Astrocyte (in vitro differentiated cells and primary cell): ENCODE results near the gene DMWD. TPM values are rescaled to one million over a fixed set of nuclear protein-coding genes. Genes with fewer than 3 reads are reported as not detected.

Experiments
- DNase-seq: peaks from one replicate; pipeline ENCODE4 v3.0.0-alpha.2; 2010; ENCODE audit warnings: low read depth
- FAIRE-seq: peaks from 2 replicates; lab custom pipeline; 2011; peaks lifted over from hg19 to GRCh38; lab: Jason Lieb, UNC
- H2AFZ ChIP-seq: 2 replicates; pipeline ENCODE4 v1.6.0; 2012; ENCODE audit warnings: low read depth, low read length, inconsistent platforms
- H3K27ac ChIP-seq: 2 replicates; pipeline ENCODE4 v1.5.1; 2011; ENCODE audit warnings: low read depth, low read length, inconsistent platforms
- H3K27me3 ChIP-seq: 2 replicates; pipeline ENCODE4 v1.6.0; 2011; ENCODE audit warnings: low read length, inconsistent platforms; ENCODE audit not compliant: insufficient read depth
- H3K36me3 ChIP-seq: 2 replicates; pipeline ENCODE4 v1.5.1; 2011; ENCODE audit warnings: low read length, inconsistent platforms; ENCODE audit not compliant: insufficient read depth
- H3K4me1 ChIP-seq: 2 replicates; pipeline ENCODE4 v1.5.1; 2011; ENCODE audit warnings: low read length, inconsistent platforms; ENCODE audit not compliant: insufficient read depth
- H3K4me2 ChIP-seq: 2 replicates; pipeline ENCODE4 v1.6.0; 2012; ENCODE audit warnings: low read length, inconsistent platforms
- H3K4me3 ChIP-seq: 2 replicates; pipeline ENCODE4 v1.5.1; 2011; ENCODE audit warnings: low read depth, mild to moderate bottlenecking, low read length, inconsistent platforms; ENCODE audit not compliant: insufficient read depth
- H3K79me2 ChIP-seq: 2 replicates; pipeline ENCODE4 v1.6.0; 2012; ENCODE audit warnings: mild to moderate bottlenecking, low read length, inconsistent platforms; ENCODE audit not compliant: insufficient read depth
- H3K9ac ChIP-seq: 2 replicates; pipeline ENCODE4 v1.6.0; 2012; ENCODE audit warnings: mild to moderate bottlenecking, low read length, inconsistent platforms
- H3K9me3 ChIP-seq: 2 replicates; pipeline ENCODE4 v1.5.1; 2012; ENCODE audit warnings: low read depth, mild to moderate bottlenecking, low read length, inconsistent platforms; ENCODE audit not compliant: insufficient read depth
- H4K20me1 ChIP-seq: 2 replicates; pipeline ENCODE4 v1.6.0; 2012; ENCODE audit warnings: low read length, inconsistent platforms; ENCODE audit not compliant: insufficient read depth
- H3K27ac Mint-ChIP-seq: one replicate; pipeline ENCODE4 v1.8.0; 2021; ENCODE audit warnings: mild to moderate bottlenecking, mixed read lengths; ENCODE audit not compliant: unreplicated experiment
- H3K27me3 Mint-ChIP-seq: one replicate; pipeline ENCODE4 v1.8.0; 2021; ENCODE audit warnings: low read depth, mixed read lengths; ENCODE audit not compliant: unreplicated experiment
- H3K36me3 Mint-ChIP-seq: one replicate; pipeline ENCODE4 v1.8.0; 2021; ENCODE audit warnings: low read depth, mixed read lengths; ENCODE audit not compliant: unreplicated experiment
- H3K4me1 Mint-ChIP-seq: one replicate; pipeline ENCODE4 v1.8.0; 2021; ENCODE audit warnings: low read depth, mixed read lengths; ENCODE audit not compliant: unreplicated experiment
- H3K4me3 Mint-ChIP-seq: one replicate; pipeline ENCODE4 v1.8.0; 2021; ENCODE audit warnings: mild to moderate bottlenecking, moderate library complexity, mixed read lengths; ENCODE audit not compliant: unreplicated experiment
- H3K9me3 Mint-ChIP-seq: one replicate; pipeline ENCODE4 v1.8.0; 2021; ENCODE audit warnings: mild to moderate bottlenecking, mixed read lengths; ENCODE audit not compliant: unreplicated experiment
- CTCF ChIP-seq: IDR thresholded peaks from 2 replicates; pipeline ENCODE4 v1.5.1; 2011; ENCODE audit warnings: low read depth, mild to moderate bottlenecking, inconsistent platforms, low read length, moderate library complexity; ENCODE audit not compliant: insufficient read depth
- EZH2 ChIP-seq: IDR thresholded peaks from 2 replicates; pipeline ENCODE4 v1.6.1; 2012; ENCODE audit warnings: mild to moderate bottlenecking, low read length, inconsistent platforms; ENCODE audit not compliant: insufficient read depth
- total RNA-seq: library from RNA; stranded (reverse); gene quantifications from 2 replicates; pipeline ENCODE4 v1.2.1, GENCODE V29; 2021

DMWD gene
- total RNA-seq, 1 donor from 2014 or later = 69.0 TPM

- Histone ChIP-seq H3K36me3 (peaks cover 20% of the 10 kb centered on the region), H3K27me3 (no peaks in the 10 kb centered on the region), H3K79me2 (no peaks in the 10 kb centered on the region), H3K4me1 (peaks cover 3% of the 10 kb centered on the region), H4K20me1 (peaks cover 12% of the 10 kb centered on the region), H3K27ac (no peak overlapping the region), H3K4me3 (no peak overlapping the region), H3K9ac (no peak overlapping the region), H3K9me3 (no peaks in the 10 kb centered on the region), H2AFZ (no peak overlapping the region), H3K4me2 (no peak overlapping the region)
- DNase-seq (no peak), FAIRE-seq (no peak)
- H3K27ac Mint-ChIP-seq = no peak overlapping the region
- H3K27me3 Mint-ChIP-seq = no peaks in the 10 kb centered on the region
- peaks cover 4% of the 10 kb centered on the region for H3K4me1 Mint-ChIP-seq
- peaks cover 8% of the 10 kb centered on the region for H3K36me3 Mint-ChIP-seq
- TF ChIP-seq CTCF = no peak
- TF ChIP-seq EZH2 = no peak
- no peak overlapping the region for H3K4me3 Mint-ChIP-seq
- H3K9me3 Mint-ChIP-seq = no peaks in the 10 kb centered on the region
These were observed 27.9 kb upstream of the DMWD start for GRCh38 chr19:45820413-45821102.

GRCh38 chr19:45819769-45820168, 27.1 kb upstream of the DMWD start:
- no peak overlapping the region for H3K4me2 ChIP-seq
- H3K9me3 Mint-ChIP-seq = no peaks in the 10 kb centered on the region
- FAIRE-seq (no peak), DNase-seq (no peak)
- peaks cover 4% of the 10 kb centered on the region for H3K4me1 ChIP-seq
- H3K27ac ChIP-seq = no peak overlapping the region
- H3K9ac ChIP-seq = no peak overlapping the region
- TF ChIP-seq CTCF (no peak), EZH2 (no peak)
- no peaks in the 10 kb centered on the region for H3K79me2 ChIP-seq
- H3K4me3 ChIP-seq = no peak overlapping the region
- peaks cover 12% of the 10 kb centered on the region for H4K20me1 ChIP-seq
- no peak overlapping the region for H2AFZ ChIP-seq
- H3K4me1 Mint-ChIP-seq = peaks cover 4% of the 10 kb centered on the region
- no peaks in the 10 kb centered on the region for H3K27me3 Mint-ChIP-seq
- H3K27ac Mint-ChIP-seq = no peak overlapping the region
- no peak overlapping the region for H3K4me3 Mint-ChIP-seq
- no peaks in the 10 kb centered on the region for H3K27me3 ChIP-seq
- H3K36me3 Mint-ChIP-seq = peaks cover 8% of the 10 kb centered on the region
- H3K9me3 ChIP-seq = no peaks in the 10 kb centered on the region
- peaks cover 13% of the 10 kb centered on the region for H3K36me3 ChIP-seq

- TF ChIP-seq CTCF = no peak
- TF ChIP-seq EZH2 = no peak
- Mint-ChIP-seq H3K27me3 (no peaks in the 10 kb centered on the region), H3K4me3 (no peak overlapping the region), H3K9me3 (no peaks in the 10 kb centered on the region), H3K4me1 (peaks cover 4% of the 10 kb centered on the region), H3K36me3 (peaks cover 8% of the 10 kb centered on the region), H3K27ac (no peak overlapping the region)
- no peak for FAIRE-seq
- peaks cover 8% of the 10 kb centered on the region for H3K4me1 ChIP-seq
- H3K27ac ChIP-seq = no peak overlapping the region
- DNase-seq = no peak
- H3K4me2 ChIP-seq = no peak overlapping the region
- H3K79me2 ChIP-seq = no peaks in the 10 kb centered on the region
- no peak overlapping the region for H3K4me3 ChIP-seq
- H3K36me3 ChIP-seq = peaks cover 5% of the 10 kb centered on the region
- H2AFZ ChIP-seq = no peak overlapping the region
- H4K20me1 ChIP-seq = peaks cover 12% of the 10 kb centered on the region
- H3K27me3 ChIP-seq = no peaks in the 10 kb centered on the region
- no peaks in the 10 kb centered on the region for H3K9me3 ChIP-seq
- no peak overlapping the region for H3K9ac ChIP-seq
These were observed 25.2 kb upstream of the DMWD start for GRCh38 chr19:45817725-45818301.
